Neural progenitor cell (in vitro differentiated cells): ENCODE data around the gene CPS1. TPM values are rescaled to one million over a fixed set of nuclear protein-coding genes. Genes with fewer than 3 reads are reported as not detected.
A peak's percentile ranks its signal among the peaks of the same experiment; 100 is the strongest.

ENCODE experiments used
- DNase-seq: peaks from one replicate; pipeline ENCODE4 v3.0.0-alpha.2; 2016; ENCODE audit warnings: low spot score
- H2AFZ ChIP-seq: fragments of 200-600 bp; sonication (generic); replicated peaks from 2 replicates; pipeline ENCODE4 v1.6.1; 2016; ENCODE audit warnings: antibody characterized with exemption
- H3F3A ChIP-seq: fragments of 200-600 bp; sonication (generic); 2 replicates; pipeline ENCODE4 v1.6.1; 2016; ENCODE audit warnings: antibody characterized with exemption, low read depth
- H3K27ac ChIP-seq: fragments of 200-600 bp; sonication (generic); 2 replicates; pipeline ENCODE4 v1.5.1; 2016; ENCODE audit warnings: mild to moderate bottlenecking
- H3K27me3 ChIP-seq: fragments of 200-600 bp; sonication (generic); 2 replicates; pipeline ENCODE4 v1.6.1; 2016; ENCODE audit warnings: mild to moderate bottlenecking, moderate library complexity
- H3K36me3 ChIP-seq: fragments of 200-600 bp; sonication (generic); 2 replicates; pipeline ENCODE4 v1.5.1; 2016
- H3K4me1 ChIP-seq: fragments of 200-600 bp; sonication (generic); 2 replicates; pipeline ENCODE4 v1.6.1; 2016; ENCODE audit warnings: mixed run types
- H3K4me2 ChIP-seq: fragments of 200-600 bp; sonication (generic); 2 replicates; pipeline ENCODE4 v1.6.1; 2016
- H3K4me3 ChIP-seq: fragments of 200-600 bp; sonication (generic); 2 replicates; pipeline ENCODE4 v1.5.1; 2016
- H3K79me2 ChIP-seq: fragments of 200-600 bp; sonication (generic); 2 replicates; pipeline ENCODE4 v1.6.1; 2016; ENCODE audit warnings: low read depth
- H3K9ac ChIP-seq: fragments of 200-600 bp; sonication (generic); 2 replicates; pipeline ENCODE4 v1.6.1; 2016
- H3K9me3 ChIP-seq: fragments of 200-600 bp; sonication (generic); 2 replicates; pipeline ENCODE4 v1.5.1; 2016; ENCODE audit warnings: low read depth
- H4K20me1 ChIP-seq: fragments of 200-600 bp; sonication (generic); 2 replicates; pipeline ENCODE4 v1.6.1; 2016; ENCODE audit warnings: low read depth
- H3K27ac Mint-ChIP-seq: 3 replicates; pipeline ENCODE4 v1.8.0; 2021; ENCODE audit warnings: mixed read lengths
- H3K27me3 Mint-ChIP-seq: 2 replicates; pipeline ENCODE4 v1.8.0; 2022; ENCODE audit warnings: low read depth, mild to moderate bottlenecking, inconsistent platforms, moderate library complexity, mixed read lengths; ENCODE audit not compliant: insufficient read depth
- H3K36me3 Mint-ChIP-seq: 3 replicates; pipeline ENCODE4 v1.8.0; 2021; ENCODE audit warnings: mixed read lengths
- H3K4me1 Mint-ChIP-seq: 3 replicates; pipeline ENCODE4 v1.8.0; 2021; ENCODE audit warnings: mixed read lengths
- H3K4me3 Mint-ChIP-seq: 3 replicates; pipeline ENCODE4 v1.8.0; 2021; ENCODE audit warnings: mild to moderate bottlenecking, moderate library complexity, mixed read lengths
- H3K9me3 Mint-ChIP-seq: 3 replicates; pipeline ENCODE4 v1.8.0; 2020; ENCODE audit warnings: mixed read lengths
- EZH2 ChIP-seq: fragments of 200-600 bp; sonication (generic); IDR thresholded peaks from 2 replicates; pipeline ENCODE4 v1.6.1; 2017; ENCODE audit warnings: antibody characterized with exemption, mild to moderate bottlenecking, moderate library complexity
- EZH2phosphoT487 ChIP-seq: fragments of 200-600 bp; sonication (generic); IDR thresholded peaks from 2 replicates; pipeline ENCODE4 v1.6.1; 2017; ENCODE audit warnings: antibody characterized with exemption
- total RNA-seq: library from RNA; depleted of rRNA; stranded (reverse); fragments of >200 nt; gene quantifications from 2 replicates; pipeline ENCODE4 v1.2.3, GENCODE V29; 2015; ENCODE audit warnings: low replicate concordance
- TF ChIP-seq, protein P1 (sequence below): fragments of 200-600 bp; sonication (generic); IDR thresholded peaks from 2 replicates; pipeline ENCODE4 v1.5.1; 2017; ENCODE audit warnings: antibody characterized with exemption, mild to moderate bottlenecking

CPS1 gene
- total RNA-seq, 1 donor from 2014 or later = 86.8 TPM

GRCh38 chr2:210715560-210716082 is 159.2 kb downstream of the CPS1 start:
- TF ChIP-seq, protein P1, sequence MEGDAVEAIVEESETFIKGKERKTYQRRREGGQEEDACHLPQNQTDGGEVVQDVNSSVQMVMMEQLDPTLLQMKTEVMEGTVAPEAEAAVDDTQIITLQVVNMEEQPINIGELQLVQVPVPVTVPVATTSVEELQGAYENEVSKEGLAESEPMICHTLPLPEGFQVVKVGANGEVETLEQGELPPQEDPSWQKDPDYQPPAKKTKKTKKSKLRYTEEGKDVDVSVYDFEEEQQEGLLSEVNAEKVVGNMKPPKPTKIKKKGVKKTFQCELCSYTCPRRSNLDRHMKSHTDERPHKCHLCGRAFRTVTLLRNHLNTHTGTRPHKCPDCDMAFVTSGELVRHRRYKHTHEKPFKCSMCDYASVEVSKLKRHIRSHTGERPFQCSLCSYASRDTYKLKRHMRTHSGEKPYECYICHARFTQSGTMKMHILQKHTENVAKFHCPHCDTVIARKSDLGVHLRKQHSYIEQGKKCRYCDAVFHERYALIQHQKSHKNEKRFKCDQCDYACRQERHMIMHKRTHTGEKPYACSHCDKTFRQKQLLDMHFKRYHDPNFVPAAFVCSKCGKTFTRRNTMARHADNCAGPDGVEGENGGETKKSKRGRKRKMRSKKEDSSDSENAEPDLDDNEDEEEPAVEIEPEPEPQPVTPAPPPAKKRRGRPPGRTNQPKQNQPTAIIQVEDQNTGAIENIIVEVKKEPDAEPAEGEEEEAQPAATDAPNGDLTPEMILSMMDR = no peak
- no peak for TF ChIP-seq EZH2
- no peak for TF ChIP-seq EZH2phosphoT487
- no peaks in the 10 kb centered on the region for H4K20me1 ChIP-seq
- no peak overlapping the region for H3K4me3 Mint-ChIP-seq
- H3K4me1 ChIP-seq = no peaks in the 10 kb centered on the region
- peaks cover 3% of the 10 kb centered on the region for H3K27me3 Mint-ChIP-seq
- no peaks in the 10 kb centered on the region for H3K4me1 Mint-ChIP-seq
- no peaks in the 10 kb centered on the region for H3K36me3 ChIP-seq
- no peak overlapping the region for H2AFZ ChIP-seq
- H3F3A ChIP-seq = no peaks in the 10 kb centered on the region
- no peak overlapping the region for H3K27ac ChIP-seq
- H3K9ac ChIP-seq = no peak overlapping the region
- H3K4me2 ChIP-seq = no peak overlapping the region
- no peak overlapping the region for H3K4me3 ChIP-seq
- H3K9me3 ChIP-seq = no peaks in the 10 kb centered on the region
- no peak overlapping the region for H3K27ac Mint-ChIP-seq
- H3K9me3 Mint-ChIP-seq = no peaks in the 10 kb centered on the region
- no peak for DNase-seq
- no peaks in the 10 kb centered on the region for H3K79me2 ChIP-seq
- no peaks in the 10 kb centered on the region for H3K36me3 Mint-ChIP-seq
- no peaks in the 10 kb centered on the region for H3K27me3 ChIP-seq

GRCh38 chr2:210718503-210718902 is 162.1 kb downstream of the CPS1 start:
- H3K4me3 Mint-ChIP-seq = no peak overlapping the region
- Histone ChIP-seq H3K36me3 (no peaks in the 10 kb centered on the region), H3F3A (no peaks in the 10 kb centered on the region), H3K9ac (no peak overlapping the region), H3K4me3 (no peak overlapping the region), H3K27me3 (no peaks in the 10 kb centered on the region), H3K79me2 (no peaks in the 10 kb centered on the region), H3K27ac (no peak overlapping the region), H2AFZ (peak overlapping the region; percentile 17), H3K4me2 (no peak overlapping the region), H3K4me1 (no peaks in the 10 kb centered on the region), H4K20me1 (no peaks in the 10 kb centered on the region), H3K9me3 (no peaks in the 10 kb centered on the region)
- no peaks in the 10 kb centered on the region for H3K9me3 Mint-ChIP-seq
- no peak for DNase-seq
- no peak overlapping the region for H3K27ac Mint-ChIP-seq
- H3K36me3 Mint-ChIP-seq = no peaks in the 10 kb centered on the region
- H3K4me1 Mint-ChIP-seq = no peaks in the 10 kb centered on the region
- H3K27me3 Mint-ChIP-seq = no peaks in the 10 kb centered on the region
- TF ChIP-seq, protein P1 = no peak
- TF ChIP-seq EZH2phosphoT487 (no peak), EZH2 (no peak)

- H3K4me3 ChIP-seq = no peak overlapping the region
- no peaks in the 10 kb centered on the region for H3K36me3 ChIP-seq
- no peaks in the 10 kb centered on the region for H3K4me1 ChIP-seq
- no peaks in the 10 kb centered on the region for H3F3A ChIP-seq
- no peak overlapping the region for H3K27ac ChIP-seq
- H3K9me3 ChIP-seq = no peaks in the 10 kb centered on the region
- H2AFZ ChIP-seq = no peak overlapping the region
- no peaks in the 10 kb centered on the region for H3K36me3 Mint-ChIP-seq
- no peak overlapping the region for H3K4me3 Mint-ChIP-seq
- no peaks in the 10 kb centered on the region for H3K27me3 ChIP-seq
- no peaks in the 10 kb centered on the region for H3K4me1 Mint-ChIP-seq
- no peak overlapping the region for H3K27ac Mint-ChIP-seq
- DNase-seq = no peak
- H3K27me3 Mint-ChIP-seq = no peaks in the 10 kb centered on the region
- no peaks in the 10 kb centered on the region for H4K20me1 ChIP-seq
- no peak overlapping the region for H3K9ac ChIP-seq
- no peaks in the 10 kb centered on the region for H3K9me3 Mint-ChIP-seq
- TF ChIP-seq EZH2 (no peak), EZH2phosphoT487 (no peak)
- TF ChIP-seq, protein P1 = no peak
- no peak overlapping the region for H3K4me2 ChIP-seq
- H3K79me2 ChIP-seq = no peaks in the 10 kb centered on the region
These were observed 165.7 kb downstream of the CPS1 start for GRCh38 chr2:210722092-210722491.
